Activated CD8-positive, alpha-beta memory T cell treated with anti-CD3 and anti-CD28 coated beads, Interleukin-2, amount 50 U/mL, for 48 hours (primary cell): ENCODE measurements around the gene ZBTB22.
A peak's percentile ranks its signal among the peaks of the same experiment; 100 is the strongest.

Experiments used
- DNase-seq: peaks from one replicate; pipeline ENCODE4 v3.0.0-alpha.2; 2020

The ZBTB22 gene

DNA sequence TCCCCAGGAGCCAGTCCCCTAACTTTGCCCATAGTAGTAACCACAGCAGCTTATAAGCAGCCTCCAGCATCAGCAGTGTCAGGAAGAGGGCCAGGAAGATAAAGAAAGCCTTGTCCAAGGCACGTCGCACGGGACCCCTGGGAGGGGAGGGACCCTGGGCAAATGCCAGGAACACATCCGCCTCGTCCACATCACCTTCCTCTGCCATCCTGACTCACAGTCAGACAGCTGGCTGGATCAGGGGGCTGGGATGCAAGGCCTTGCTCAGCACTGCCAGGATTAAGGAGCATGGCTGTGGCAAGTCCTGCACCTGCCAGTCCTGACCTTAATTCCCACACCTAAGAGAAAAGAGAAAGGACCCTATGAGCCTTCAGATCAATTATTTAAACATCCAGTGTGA lies 11.5 kb upstream of the ZBTB22 start:
- no peak for DNase-seq

DNA sequence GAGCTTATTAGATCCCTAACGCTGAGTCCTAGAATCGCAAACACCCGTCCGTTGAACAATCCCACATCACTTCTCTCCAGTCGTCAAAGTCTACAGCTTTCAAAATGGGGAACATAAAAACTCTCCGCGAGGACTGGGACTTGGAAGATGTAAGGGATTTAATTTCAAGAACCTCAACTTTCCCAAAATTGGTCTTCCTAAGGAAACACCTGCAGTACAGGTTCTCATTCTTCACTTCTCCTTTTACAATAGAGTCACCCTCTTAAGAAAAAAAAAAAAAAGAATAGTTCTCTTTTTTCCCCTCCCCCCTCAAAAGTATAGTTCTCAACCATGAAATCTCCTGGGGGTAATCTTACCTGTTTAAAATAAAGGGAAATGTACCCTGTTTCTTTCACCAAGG lies 6.6 kb upstream of the ZBTB22 start:
- no peak for DNase-seq

DNA sequence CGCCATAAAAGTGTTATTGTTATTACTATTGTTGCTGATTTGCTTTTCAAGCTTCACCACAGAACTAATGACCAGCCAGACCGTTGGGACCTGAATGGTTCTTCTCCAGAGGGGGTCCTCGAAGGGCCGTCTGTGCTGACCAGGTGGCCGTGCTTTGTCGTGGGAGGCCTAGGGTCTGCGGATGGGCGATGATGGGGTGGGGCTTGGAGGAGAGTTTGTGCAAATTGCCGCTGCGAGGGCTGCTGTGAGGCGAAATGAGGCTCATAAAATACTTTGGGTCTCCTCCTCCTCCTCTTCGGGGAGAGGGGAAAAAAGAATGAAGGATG lies 6.0 kb upstream of the ZBTB22 start:
- DNase-seq = no peak

DNA sequence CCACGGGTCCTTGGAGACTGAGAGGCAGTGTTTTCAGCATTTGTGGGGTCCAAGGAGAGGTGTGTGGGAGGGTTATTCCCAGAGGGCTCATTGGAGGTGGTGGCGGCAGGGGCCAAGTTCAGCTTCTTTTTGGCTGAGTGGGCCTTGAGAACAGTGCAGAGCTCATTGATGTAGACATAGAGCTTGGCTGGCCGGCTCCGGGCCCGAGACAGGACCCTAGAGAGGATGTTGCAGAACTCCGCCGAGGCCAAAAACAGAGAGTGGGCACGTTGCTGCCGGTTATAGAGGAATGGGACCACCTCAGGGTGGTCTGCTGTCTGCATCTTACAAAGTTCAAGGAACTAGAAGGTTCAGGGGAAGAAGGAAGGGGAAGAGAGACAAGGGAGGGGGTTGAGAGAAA lies 3.7 kb upstream of the ZBTB22 start:
- no peak for DNase-seq

DNA sequence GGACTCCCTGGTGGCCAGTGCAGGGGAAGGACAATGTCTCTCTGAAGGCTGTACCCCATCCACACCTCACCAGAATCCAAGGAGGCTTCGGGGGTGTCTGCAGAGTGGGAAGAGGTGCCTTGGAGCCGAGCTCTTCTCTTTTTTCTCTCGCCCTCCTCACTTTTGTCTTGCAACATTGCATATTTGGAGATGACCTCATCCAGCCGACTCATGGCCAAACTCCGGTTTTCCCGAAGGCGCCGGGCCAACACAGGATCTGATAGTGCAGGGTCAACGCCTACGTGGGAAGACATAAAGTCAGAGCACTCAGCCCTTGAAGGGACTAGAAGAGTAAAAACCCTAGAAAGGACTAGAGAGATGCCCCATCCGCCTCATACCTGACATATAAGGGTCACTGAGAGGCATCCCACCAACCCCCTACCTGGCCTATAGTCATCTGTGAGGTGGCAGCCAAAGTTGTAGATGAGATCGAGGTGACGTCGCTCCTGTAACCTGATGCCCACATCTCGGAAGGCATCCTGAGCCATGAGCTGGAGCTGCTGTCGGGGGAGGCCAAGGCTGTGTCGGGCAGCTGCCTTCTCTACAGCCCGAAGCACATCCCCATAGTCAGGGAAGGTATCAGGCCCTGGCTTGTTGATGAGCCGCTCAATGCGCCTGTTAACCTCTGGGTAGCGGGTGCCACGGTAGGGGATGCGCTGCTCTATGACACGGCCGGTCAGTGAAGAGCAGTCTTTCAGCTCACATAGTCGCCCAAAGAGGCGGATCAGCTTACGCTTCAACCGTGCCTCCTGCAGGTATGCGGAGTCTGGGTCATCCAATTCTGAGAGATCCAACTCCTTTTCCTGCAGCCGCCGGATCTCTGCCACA lies 3.0 kb upstream of the ZBTB22 start:
- no peak for DNase-seq

DNA sequence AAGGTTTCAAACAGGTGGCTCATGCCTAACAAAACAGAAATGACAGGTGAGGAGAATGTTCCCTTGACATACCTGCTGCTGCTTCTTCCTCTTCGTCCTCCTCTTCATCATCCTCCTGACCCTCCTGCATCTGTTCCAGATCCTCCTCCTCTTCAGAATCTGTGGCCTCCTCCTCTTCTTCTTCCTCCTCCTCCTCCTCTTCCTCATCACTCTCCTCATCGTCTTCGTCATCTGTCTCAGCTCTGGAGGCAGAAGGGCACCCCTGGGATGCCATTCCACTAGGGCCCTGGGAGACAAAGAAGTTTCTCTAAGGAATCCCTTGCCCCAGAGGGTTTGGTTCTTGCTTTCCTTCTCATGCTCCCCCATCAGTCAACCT lies 2.4 kb upstream of the ZBTB22 start:
- no peak for DNase-seq

DNA sequence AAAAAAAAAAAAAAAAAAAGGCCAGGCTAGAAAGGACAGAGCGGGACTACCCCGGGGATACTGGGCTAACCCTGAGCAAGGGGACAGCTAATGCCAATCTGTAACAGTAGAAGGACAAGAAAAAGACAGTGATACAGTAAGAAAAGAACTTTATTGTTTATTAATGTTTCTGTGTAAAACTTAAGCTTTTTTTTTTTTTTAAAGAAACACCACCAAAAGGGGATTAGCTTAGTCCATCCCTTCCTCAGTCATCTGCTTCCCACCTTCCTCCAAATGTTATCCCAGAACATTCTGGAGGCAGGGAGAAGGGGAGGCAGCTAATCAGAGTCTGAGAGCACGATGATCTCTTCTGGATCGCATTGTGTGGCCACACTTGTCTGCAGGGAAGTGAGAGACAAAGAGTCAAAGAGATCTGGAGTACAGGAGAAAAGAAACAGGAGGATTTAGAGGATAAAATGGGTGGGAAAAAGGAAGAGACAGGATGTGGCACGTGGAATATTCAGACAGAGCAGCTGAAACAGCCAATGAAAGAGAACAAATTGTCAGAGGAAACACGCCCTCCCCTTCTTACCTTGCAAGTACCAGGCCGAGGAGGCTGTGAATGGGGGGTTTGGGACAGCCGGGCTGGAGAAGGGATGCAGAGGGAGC lies 1.0 kb upstream of the ZBTB22 start:
- DNase-seq = no peak

DNA sequence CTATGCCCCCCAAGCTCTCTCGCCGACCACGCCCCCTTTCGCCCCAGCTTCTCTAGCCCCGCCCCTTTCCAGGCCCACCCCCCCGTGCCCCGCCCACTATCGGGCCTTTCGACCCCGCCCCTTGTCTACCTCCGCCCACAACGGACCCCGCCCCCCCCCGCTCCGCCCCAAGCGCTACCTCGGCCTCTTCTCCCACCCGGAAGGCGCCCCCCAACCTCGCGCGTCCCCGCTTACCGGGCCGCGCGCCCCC lies 200 bp downstream of the ZBTB22 start:
- DNase-seq = peak; percentile 85

DNA sequence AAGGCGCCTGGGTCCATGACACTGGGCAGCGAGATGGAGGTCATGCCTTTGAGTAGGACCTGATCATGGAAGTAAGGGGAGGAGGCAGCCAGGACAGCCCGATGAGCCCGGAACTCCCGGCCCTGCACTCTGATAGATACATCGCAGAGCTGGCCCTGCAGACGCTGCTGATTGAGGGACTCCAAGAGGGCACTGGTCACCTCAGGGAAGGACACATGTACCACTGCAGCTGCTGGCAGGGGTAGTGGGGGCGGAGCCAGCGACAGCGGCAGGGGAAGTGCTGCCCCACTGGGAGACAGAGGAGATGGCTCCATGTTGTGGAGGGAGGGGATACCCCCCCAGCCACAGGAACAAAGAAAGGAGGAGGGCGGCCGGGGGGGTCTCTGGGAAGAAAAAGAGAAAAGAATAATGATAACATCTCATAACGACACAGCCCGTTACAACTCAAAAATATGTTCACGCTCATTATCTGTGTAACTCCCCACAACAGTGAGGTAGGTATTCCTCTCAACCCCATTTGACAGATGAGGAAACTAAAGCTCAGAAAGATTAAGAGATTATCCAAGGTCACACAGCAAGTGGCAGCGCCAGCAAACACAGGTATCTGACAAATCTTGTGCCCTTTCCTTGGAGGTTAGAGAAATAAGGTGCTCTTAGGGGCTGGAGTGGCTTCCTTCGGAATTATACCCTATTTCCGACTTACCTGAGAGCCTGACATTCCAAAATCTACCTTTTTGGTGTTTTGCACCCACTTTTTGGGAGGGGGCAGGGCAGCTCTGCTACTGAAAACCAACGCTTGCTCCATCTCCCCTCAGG lies 733 bp downstream of the ZBTB22 start:
- DNase-seq = no peak

DNA sequence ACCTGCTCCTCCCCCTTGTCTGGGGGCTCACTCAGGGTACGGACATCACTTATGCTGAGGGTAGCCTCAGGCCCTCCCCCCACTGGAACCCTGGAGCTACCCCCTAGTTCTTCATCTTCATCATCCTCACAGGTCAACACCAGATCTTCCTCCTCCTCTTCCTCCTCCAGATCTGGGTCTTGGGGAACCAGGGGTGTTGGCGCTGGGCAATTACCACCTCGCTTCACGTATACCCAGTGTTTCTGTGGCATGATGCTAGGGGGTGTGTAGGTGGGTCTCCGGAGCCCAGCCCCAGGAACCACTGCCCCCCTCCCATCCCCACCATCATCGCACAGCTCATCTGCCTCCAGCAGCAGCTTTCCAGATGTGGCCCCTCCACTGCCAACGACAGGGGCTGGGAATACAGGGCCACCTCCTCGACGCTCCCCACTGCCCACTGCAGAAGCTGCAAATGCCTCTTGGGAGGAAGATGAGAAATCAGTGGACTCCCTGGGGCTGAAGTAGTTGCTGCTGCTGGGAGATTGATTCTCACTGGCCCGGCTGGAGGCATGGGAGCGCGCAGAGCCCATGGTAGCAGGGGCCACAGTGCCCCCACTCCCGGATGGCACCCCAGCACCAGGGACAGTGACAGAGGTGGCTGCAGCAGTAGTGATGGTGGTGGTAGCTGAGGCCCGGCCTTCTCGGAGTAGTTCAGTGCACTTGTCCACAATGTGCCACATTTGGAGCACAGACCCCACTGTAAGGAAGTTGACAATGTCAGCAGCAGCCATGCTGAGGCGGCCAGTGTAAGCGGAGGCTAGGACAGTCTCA lies 1.5 kb downstream of the ZBTB22 start:
- no peak for DNase-seq

DNA sequence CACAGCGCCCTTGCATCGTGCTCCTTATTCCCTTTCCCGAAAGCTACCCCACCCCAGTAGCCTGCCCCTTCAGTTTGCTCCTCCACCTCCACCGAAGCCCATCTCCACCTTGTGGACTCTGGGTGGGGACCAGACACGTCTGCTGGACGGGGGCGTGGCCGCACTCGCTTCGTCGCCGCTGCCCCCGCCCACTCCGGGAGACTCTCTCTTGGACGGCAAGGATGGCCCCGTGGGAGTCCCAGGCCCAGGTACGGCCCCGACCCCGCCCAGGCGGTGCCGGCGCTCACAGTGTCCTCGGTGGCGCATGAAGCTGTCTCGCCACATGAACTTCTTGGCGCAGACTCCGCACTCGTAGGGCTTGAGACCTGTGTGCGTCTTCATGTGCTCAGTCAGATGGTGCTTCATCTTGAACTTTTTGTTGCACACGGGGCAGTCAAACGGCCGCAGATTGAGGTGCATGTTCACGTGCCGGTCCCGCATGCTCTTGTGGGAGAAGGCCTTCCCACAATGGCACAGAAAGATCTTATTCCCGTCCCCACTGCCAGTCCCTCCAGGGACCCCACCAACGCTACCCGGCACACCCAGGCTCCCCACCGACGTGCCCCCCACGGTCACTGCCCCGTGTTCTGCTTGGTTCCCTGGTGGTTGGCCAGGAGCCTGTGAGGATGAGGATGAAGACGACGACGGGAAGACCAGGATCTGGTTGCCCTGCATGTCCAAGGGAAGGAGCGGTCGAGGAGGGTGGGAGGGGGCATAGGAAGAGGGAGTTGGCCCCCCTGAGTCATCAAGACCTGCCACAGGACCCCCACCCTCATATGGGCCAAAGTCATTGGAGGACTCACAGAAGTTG lies 2.4 kb downstream of the ZBTB22 start:
- DNase-seq = no peak

DNA sequence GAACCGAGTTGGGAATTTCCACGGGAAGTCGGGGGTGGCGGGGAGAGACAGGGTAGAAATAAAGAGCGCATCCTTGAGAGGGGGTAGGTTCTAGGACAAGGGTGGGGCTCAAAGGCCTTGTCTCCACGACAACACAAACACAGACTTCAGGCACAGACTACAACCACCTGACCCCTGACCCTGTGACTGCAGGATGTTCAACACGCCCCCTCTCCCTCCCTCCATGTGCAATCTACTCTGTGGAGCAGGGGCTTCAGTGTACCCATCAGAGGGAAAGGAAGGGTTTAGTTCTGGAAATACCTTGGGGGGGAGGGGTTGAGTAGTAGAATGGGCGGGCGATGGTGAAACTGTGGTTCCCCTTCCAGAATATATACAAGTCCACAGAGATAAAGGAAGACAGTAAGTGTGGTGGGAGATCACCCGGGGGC lies 3.0 kb downstream of the ZBTB22 start:
- DNase-seq = peak; percentile 73

DNA sequence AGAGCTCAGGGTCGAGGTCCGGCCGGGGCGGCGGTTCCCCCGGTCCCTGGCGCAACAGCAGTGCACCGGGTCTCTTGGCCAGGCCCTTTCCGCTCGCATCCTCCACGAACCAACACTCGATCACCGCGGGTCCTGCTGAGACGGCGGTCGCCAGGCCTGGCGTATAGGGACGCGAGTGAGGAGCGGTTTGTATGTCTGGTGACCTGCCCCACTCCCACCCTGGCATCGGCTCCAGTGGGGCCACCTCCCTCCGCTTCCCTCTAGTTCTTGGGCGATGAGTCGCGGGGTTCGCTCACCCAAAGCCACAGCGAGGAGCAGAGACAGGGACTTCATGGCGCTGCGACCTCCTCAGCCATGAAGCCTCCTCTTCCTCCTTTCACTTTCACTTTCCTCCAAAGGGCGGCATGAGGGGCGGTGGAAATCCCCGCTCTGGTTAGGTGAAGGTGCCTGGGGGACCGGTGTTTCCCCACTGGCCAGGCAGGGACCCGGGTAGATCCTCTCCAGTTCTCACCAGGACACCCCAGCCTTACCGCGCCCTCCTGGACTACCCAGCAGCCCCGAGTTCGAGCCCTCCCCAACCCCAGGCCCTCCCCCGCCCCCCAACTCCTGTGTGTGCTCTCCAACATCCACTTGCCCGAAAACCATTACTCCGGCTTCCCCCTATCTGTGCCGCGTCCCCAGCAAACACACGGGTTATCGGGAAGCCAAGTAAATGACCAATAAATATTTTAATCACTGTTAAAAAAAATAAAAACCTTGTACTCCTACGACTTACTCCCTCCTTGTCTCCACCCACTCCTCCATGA lies 3.6 kb downstream of the ZBTB22 start, which contains the start of gene TAPBP:
Gene TAPBP, minus strand, starts transcription at position 370 of the 806 bp plus-strand sequence. Its CDS starts 37 bp downstream, at position 333.
- DNase-seq = peak; percentile 90

DNA sequence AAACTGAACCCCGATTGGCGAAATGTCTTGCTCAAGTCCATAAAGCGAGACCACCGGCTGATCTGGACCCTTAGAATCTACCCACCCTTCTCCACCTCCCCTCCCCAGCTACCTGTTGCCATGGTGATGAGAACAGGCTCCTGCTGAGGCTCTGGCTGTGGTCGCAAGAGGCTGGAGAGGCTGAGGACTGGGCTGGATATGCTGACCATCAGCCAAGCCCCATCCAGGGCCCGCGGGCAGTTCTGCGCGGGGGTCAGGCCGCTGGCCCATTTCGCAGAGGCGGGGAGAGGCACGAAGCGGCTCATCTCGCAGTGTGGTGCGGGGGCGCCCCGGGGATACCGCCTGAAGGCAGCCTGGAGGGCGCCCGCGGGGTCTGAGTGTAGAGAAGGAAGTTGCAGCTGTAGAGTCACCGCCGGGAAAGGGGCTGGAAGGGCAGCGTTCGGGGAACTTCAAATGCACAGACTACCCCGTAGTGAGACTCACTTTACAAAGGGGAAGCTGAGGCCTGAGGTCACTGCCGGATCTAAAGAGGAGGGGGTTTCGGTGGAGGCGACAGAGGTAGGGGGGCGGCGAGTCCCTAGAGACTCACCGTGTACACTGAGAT lies 4.3 kb downstream of the ZBTB22 start:
- DNase-seq = peak; percentile 80

DNA sequence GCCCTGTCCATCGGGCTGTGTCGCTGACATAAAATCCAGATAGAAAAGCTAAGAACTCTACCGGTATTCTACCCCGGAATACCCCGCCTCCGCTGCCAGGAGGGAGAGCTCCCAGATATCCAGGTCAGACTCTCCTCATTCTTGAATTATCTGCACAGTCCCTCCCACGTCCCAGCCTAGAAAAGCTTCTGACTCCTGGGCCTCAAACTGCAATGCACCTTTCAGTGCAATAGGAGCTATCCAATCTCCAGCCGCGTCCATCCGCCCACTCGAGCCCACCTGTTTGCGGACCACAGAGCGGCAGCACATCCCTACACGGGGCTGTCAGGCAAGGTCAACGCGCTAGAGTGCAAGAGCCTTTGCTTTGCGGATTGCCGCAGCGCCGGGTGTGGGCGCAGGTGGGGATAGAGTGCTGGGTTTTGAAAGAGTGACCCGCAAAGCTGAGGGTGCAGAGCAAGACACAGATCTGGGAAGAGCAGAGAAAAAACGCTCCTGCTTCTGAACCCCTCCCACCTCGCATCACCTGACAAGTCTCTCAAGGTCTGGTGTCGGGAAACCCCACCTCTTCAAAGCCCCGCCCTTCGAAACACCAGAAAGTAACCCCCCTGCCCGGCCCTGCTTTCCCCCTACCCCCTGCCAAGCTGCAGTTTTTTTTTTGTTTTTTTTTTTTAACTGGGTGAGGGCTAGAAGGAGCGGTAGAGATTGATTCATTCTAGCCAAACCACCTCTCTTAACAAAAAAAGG lies 5.0 kb downstream of the ZBTB22 start:
- peak; percentile 79 for DNase-seq

DNA sequence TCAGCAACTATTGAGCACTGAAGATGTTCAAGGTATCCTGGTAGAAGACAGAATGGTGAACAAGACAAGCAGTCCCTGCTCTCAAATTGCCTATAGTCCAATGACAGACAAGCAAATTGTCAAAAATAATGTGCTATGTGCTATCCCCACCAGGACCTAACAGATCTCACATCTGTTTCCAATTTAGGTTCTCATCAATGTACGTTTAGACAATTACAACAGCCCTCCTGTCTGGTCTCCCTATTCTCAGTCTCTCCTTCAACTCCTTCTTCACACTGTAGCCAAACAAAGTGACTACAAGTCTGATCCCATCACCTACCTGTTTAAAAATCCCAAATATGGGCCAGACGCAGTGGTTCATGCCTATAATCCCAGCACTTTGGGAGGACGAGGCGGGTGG lies 11.2 kb downstream of the ZBTB22 start:
- no peak for DNase-seq

DNA sequence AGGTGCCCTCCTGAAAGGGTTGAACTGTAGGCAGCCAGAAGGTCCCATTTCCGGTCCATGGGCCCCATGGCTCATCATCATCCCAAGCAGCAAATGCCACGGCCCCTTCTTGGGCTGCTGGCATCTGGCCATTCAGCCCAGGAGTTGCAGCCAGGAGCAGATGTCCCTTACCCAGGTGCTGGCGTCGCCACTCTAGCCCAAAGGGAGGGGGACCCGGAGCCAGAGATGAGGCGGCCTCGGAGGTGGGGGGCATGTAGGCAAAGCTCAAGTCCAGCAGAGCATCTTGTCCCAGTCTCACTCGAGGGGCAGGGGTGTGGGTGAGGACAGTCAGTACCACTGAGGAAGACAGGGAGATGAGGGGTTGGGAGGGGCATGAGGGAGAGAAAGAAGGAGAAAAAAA lies 12.5 kb downstream of the ZBTB22 start:
- no peak for DNase-seq

DNA sequence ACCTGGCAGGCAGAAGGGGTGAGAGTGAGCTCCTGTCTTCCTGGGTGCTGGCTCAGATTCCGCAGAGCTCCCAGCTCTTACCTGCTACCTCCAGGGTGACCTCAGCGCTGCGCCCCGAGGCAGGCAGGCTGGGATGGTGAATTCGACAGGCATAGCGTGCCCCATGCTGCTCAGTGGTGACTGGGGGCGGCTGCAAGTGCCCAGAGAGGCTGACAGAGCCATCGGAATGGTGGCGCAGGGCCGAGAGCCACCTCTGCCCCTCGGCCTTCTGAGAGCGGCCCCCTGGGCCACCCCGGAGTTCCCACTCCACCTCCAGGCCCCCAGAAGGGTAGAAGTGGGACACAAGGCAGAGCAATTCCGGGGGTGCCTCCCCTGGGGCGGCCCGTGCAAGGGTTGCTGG lies 13.3 kb downstream of the ZBTB22 start:
- no peak for DNase-seq

DNA sequence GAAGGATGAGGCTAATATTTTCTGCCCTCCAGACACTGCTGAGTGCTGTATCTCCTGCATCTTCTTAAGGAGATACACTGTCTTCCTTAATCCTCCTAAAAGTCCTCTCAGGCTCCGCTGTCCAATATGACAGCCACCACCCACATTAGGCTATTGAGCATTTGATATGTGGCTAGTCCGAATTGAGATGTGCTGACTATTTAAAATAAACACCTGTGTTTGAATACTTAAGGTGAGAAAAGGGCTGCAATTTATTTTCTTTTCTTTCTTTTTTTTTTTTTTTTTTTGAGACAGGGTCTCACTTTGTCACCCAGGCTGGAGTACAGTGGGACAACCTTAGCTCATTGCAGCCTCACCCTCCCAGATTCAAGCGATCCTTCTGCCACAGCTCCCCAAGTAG lies 15.7 kb downstream of the ZBTB22 start:
- no peak for DNase-seq
